MG63 (cell line): ENCODE data around the gene TAF1B. TPM values are rescaled to one million over a fixed set of nuclear protein-coding genes. Genes with fewer than 3 reads are reported as not detected.
A peak's percentile ranks its signal among the peaks of the same experiment; 100 is the strongest.

Experiments
- DNase-seq: peaks from one replicate; pipeline ENCODE4 v3.0.0-alpha.2; 2020
- H3K27me3 ChIP-seq: fragments of 250-450 bp; sonication (Bioruptor Pico); 2 replicates; pipeline ENCODE4 v1.5.1; 2020; ENCODE audit warnings: mild to moderate bottlenecking, moderate library complexity
- H3K36me3 ChIP-seq: fragments of 250-450 bp; sonication (Bioruptor Pico); 2 replicates; pipeline ENCODE4 v1.5.1; 2020; ENCODE audit warnings: mild to moderate bottlenecking, moderate library complexity
- H3K4me3 ChIP-seq: fragments of 250-450 bp; sonication (Bioruptor Pico); 2 replicates; pipeline ENCODE4 v1.5.1; 2020; ENCODE audit warnings: mild to moderate bottlenecking, moderate library complexity
- H3K9me3 ChIP-seq: fragments of 250-450 bp; sonication (Bioruptor Pico); 2 replicates; pipeline ENCODE4 v1.5.1; 2020; ENCODE audit warnings: mild to moderate bottlenecking, moderate library complexity
- total RNA-seq: library from RNA; depleted of rRNA; stranded (reverse); fragments of >200 nt; shearing (Covaris generic); gene quantifications from 2 replicates; pipeline ENCODE4 v1.2.3, GENCODE V29; 2014; ENCODE audit warnings: low replicate concordance

Gene TAF1B
- total RNA-seq, 1 experiment from 2014 or later, result 27.0 TPM

DNA sequence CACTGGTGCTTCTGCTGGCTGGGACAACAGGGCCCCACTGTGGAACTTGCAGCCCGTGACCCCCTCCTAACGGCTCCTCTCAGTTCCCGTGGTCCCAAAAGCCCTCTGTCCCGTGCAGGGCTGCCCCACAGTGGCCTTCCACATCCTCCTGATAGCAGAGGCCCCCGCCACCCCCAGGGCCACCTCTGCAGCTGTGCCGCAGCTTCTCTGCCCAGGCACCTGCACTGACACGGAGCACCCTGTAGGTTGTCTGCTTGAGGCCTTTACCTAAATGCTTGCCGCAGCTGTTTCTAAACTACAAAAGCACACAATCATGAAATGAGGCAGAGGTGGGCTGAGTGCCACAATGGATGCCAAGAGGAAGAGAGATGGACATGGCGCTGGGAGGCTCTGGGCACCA lies 94.7 kb downstream of the TAF1B start:
- H3K9me3 ChIP-seq, result no peaks in the 10 kb centered on the region
- no peak overlapping the region for H3K4me3 ChIP-seq
- H3K27me3 ChIP-seq, result no peaks in the 10 kb centered on the region
- peaks cover 8% of the 10 kb centered on the region for H3K36me3 ChIP-seq
- no peak for DNase-seq

- H3K27me3 ChIP-seq, result no peaks in the 10 kb centered on the region
- DNase-seq, result no peak
- no peaks in the 10 kb centered on the region for H3K9me3 ChIP-seq
- H3K4me3 ChIP-seq, result no peak overlapping the region
- H3K36me3 ChIP-seq, result peaks cover 4% of the 10 kb centered on the region
These were observed 96.6 kb downstream of the TAF1B start for GRCh38 chr2:9939587-9940485.

- peaks cover 4% of the 10 kb centered on the region for H3K36me3 ChIP-seq
- DNase-seq, result peak; percentile 63
- H3K9me3 ChIP-seq, result no peaks in the 10 kb centered on the region
- no peak overlapping the region for H3K4me3 ChIP-seq
- no peaks in the 10 kb centered on the region for H3K27me3 ChIP-seq
These were observed 98.1 kb downstream of the TAF1B start for GRCh38 chr2:9941196-9941995.

DNA sequence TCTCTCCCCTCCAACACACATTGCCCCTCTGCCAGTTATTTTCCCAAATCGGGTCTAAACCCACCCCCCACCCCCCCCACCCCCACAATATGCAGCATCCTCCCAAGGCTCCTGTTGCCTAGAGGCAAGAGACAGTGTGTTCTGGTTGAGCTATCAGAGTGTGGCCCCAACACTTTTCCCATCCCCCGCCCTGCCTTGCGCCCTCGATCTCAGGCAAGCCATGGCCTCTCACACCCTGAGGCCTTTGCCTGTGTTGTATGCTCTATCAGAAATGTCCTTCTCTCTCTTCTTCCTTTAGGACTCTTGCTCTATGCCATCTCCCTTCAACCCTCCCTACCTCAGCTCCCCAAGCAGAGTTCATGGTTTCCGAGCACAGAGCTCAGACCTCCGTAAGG lies 98.7 kb downstream of the TAF1B start:
- Histone ChIP-seq H3K36me3 (peaks cover 1% of the 10 kb centered on the region), H3K9me3 (no peaks in the 10 kb centered on the region), H3K27me3 (no peaks in the 10 kb centered on the region), H3K4me3 (no peak overlapping the region)
- DNase-seq, result no peak

GRCh38 chr2:9944330-9944758 lies 101.1 kb downstream of the TAF1B start:
- no peaks in the 10 kb centered on the region for H3K27me3 ChIP-seq
- DNase-seq, result no peak
- H3K4me3 ChIP-seq, result no peak overlapping the region
- no peaks in the 10 kb centered on the region for H3K9me3 ChIP-seq
- no peaks in the 10 kb centered on the region for H3K36me3 ChIP-seq

DNA sequence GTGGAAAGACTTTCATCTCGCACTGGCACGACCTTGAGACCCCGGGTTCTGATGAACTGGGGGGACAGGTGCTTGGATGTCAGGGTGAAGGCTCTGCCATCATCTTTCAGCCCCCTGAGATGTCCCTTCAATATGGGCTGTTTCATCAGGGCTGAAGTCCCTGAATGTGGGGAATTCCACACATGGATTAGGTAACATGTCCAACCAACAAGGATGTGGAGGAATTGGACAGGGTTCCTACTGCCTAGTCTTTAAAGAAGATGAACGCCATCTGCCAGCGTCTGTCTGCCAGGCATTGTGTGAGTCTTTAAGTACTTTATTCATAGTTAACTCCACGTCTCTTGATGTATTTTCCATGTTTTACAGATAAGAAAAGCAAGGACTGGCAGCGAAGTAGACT lies 102.3 kb downstream of the TAF1B start:
- Histone ChIP-seq H3K36me3 (no peaks in the 10 kb centered on the region), H3K27me3 (no peaks in the 10 kb centered on the region), H3K4me3 (no peak overlapping the region), H3K9me3 (no peaks in the 10 kb centered on the region)
- DNase-seq, result no peak

DNA sequence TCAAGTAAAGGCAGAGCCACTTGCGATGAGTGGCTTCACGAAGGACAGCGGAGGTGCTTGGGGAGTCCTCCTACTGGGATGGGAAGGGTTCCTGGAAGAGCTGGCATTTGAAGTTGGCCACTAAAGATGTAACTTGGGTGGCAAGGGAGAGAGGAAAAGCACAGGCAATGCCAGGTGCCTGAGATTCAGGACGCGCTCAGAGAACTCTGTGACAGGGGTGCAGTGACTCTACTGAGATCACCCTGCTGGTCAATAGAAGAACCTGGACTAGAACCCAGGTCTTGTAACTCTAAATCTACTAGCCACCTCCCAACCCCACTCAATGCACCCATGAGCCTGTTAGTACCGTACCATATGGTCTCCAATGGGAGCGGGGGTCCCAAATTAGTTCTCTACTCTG lies 102.8 kb downstream of the TAF1B start:
- no peak for DNase-seq
- no peaks in the 10 kb centered on the region for H3K27me3 ChIP-seq
- H3K9me3 ChIP-seq, result no peaks in the 10 kb centered on the region
- no peak overlapping the region for H3K4me3 ChIP-seq
- no peaks in the 10 kb centered on the region for H3K36me3 ChIP-seq

DNA sequence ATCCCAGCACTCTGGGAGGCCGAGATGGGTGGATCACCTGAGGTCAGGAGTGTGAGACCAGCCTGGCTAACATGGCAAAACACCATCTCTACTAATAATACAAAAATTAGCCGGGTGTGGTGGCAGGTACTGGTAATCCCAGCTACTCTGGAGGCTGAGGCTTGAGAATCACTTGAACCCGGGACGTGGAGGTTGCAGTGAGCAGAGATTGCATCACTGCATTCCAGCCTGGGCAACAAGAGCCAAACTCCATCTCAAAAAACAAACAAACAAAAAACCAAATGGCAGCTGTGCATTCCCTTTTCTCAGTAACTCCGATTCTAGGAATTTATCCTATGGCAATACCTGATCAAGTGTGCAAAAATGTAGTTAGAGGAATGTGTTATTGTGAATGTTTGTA lies 103.5 kb downstream of the TAF1B start:
- no peak for DNase-seq
- Histone ChIP-seq H3K4me3 (no peak overlapping the region), H3K9me3 (no peaks in the 10 kb centered on the region)

DNA sequence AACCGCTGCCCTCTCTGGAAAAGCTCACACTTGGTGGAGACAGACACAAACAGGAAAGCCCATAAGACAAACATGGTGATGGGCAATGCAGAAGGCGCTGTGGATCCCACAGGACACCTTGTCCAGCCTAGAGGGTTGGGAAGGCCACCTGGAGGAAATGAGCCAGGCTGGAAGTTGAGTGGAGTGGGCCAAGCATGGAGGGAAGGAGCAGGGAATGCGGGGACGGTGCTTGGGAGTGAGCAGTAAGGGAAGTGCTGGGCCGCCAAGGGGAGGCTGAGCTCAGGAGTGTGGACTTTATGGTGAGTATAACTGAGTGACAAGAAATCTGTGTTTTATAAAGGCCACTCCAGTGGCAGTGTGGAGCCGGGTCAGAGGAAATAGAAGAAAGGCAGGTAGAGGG lies 105.4 kb downstream of the TAF1B start:
- Histone ChIP-seq H3K4me3 (no peak overlapping the region), H3K36me3 (no peaks in the 10 kb centered on the region), H3K9me3 (no peaks in the 10 kb centered on the region), H3K27me3 (0 out of 2 replicates have a peak, but pooled peaks cover 2% of the 10 kb centered on the region)
- DNase-seq, result no peak

More for the DNA sequence above, 103.5 kb downstream of the TAF1B start:
- Histone ChIP-seq H3K36me3 (no peaks in the 10 kb centered on the region), H3K27me3 (no peaks in the 10 kb centered on the region)

- Histone ChIP-seq H3K9me3 (no peaks in the 10 kb centered on the region), H3K27me3 (0 out of 2 replicates have a peak, but pooled peaks cover 2% of the 10 kb centered on the region), H3K4me3 (no peak overlapping the region), H3K36me3 (no peaks in the 10 kb centered on the region)
- no peak for DNase-seq
These were observed 106.1 kb downstream of the TAF1B start for GRCh38 chr2:9949239-9949991.

- no peak overlapping the region for H3K4me3 ChIP-seq
- H3K27me3 ChIP-seq, result 0 out of 2 replicates have a peak, but pooled peaks cover 2% of the 10 kb centered on the region
- H3K36me3 ChIP-seq, result no peaks in the 10 kb centered on the region
- DNase-seq, result no peak
- H3K9me3 ChIP-seq, result no peaks in the 10 kb centered on the region
These were observed 106.8 kb downstream of the TAF1B start for GRCh38 chr2:9949992-9950520.

- Histone ChIP-seq H3K9me3 (no peaks in the 10 kb centered on the region), H3K27me3 (0 out of 2 replicates have a peak, but pooled peaks cover 2% of the 10 kb centered on the region), H3K4me3 (peak overlapping the region; percentile 40), H3K36me3 (no peaks in the 10 kb centered on the region)
- no peak for DNase-seq
These were observed 107.4 kb downstream of the TAF1B start for GRCh38 chr2:9950521-9951271.

DNA sequence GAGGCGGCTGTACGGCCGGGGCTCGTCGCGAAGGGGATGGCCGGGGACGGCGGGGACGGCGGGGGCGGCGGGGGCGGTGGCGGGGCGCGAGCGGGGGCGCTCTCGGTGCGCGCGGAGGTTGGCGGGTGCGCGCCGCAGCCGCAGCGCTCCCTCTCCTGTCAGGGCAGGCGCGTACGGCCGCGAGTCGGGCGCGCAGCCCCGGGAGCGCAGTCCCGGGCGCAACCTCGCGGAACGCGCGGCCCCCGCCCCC lies 107.9 kb downstream of the TAF1B start:
- H3K27me3 ChIP-seq, result 0 out of 2 replicates have a peak, but pooled peaks cover 2% of the 10 kb centered on the region
- peak overlapping the region; percentile 40; the same call in 1 of the 2 replicates for H3K4me3 ChIP-seq
- no peaks in the 10 kb centered on the region for H3K36me3 ChIP-seq
- DNase-seq, result no peak
- no peaks in the 10 kb centered on the region for H3K9me3 ChIP-seq

- H3K4me3 ChIP-seq, result peak within 1 kb of the TSS; percentile 66
These were observed 108.4 kb downstream of the TAF1B start, which contains the start of gene GRHL1 for GRCh38 chr2:9951522-9952285. TSS of gene GRHL1 (plus strand) at chr2:9951693. CDS start at chr2:9951834, 141 bp downstream.

GRCh38 chr2:9952286-9952737 lies 109.0 kb downstream of the TAF1B start:
- Histone ChIP-seq H3K36me3 (no peaks in the 10 kb centered on the region), H3K27me3 (0 out of 2 replicates have a peak, but pooled peaks cover 2% of the 10 kb centered on the region), H3K4me3 (peak overlapping the region; percentile 66), H3K9me3 (no peaks in the 10 kb centered on the region)
- DNase-seq, result no peak

More at GRCh38 chr2:9951522-9952285, 108.4 kb downstream of the TAF1B start, which contains the start of gene GRHL1:
- peak; percentile 87 for DNase-seq
- Histone ChIP-seq H3K9me3 (no peaks in the 10 kb centered on the region), H3K36me3 (no peaks in the 10 kb centered on the region), H3K27me3 (0 out of 2 replicates have a peak, but pooled peaks cover 2% of the 10 kb centered on the region)
